Measurements from ENCODE around the gene RPL10.

Gene RPL10

DNA sequence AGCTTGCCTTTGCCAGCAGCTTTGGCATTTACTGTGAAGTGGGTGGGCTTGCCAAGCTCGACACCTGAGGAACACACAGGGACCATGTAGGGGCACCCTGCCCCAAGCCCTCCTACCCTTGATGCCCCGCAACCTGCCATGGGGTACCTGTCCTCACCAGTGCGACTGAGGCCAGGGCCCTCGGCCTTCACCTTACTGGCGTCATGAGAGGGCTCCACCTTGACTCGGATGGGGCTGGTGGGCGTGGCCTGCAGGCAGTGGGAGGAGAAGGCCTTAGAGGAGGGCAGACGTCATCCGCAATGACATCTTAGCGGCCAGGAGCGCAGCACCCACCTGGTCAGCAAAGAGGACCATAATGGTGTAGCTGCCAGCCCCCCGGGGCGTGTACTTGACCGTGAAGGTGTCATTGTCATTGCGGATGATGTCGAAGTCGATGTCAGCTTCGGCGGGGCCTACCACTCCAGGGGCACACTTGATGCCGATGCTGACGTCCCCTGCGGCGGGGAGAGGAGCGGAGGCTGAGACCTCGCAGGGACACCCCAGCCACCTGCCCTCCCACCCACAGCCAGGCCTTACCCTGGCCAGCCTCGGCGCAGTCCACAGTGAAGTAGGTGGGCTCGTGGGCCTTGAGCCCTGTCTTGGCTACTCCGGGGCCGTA lies 36.0 kb upstream of the RPL10 start:
- DNase-seq (ENCODE audit: low read depth): no peak
- TF ChIP-seq, protein P1, sequence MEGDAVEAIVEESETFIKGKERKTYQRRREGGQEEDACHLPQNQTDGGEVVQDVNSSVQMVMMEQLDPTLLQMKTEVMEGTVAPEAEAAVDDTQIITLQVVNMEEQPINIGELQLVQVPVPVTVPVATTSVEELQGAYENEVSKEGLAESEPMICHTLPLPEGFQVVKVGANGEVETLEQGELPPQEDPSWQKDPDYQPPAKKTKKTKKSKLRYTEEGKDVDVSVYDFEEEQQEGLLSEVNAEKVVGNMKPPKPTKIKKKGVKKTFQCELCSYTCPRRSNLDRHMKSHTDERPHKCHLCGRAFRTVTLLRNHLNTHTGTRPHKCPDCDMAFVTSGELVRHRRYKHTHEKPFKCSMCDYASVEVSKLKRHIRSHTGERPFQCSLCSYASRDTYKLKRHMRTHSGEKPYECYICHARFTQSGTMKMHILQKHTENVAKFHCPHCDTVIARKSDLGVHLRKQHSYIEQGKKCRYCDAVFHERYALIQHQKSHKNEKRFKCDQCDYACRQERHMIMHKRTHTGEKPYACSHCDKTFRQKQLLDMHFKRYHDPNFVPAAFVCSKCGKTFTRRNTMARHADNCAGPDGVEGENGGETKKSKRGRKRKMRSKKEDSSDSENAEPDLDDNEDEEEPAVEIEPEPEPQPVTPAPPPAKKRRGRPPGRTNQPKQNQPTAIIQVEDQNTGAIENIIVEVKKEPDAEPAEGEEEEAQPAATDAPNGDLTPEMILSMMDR (conservative IDR thresholded peaks at IDR 0.05; ENCODE audit: low read length): no peak

DNA sequence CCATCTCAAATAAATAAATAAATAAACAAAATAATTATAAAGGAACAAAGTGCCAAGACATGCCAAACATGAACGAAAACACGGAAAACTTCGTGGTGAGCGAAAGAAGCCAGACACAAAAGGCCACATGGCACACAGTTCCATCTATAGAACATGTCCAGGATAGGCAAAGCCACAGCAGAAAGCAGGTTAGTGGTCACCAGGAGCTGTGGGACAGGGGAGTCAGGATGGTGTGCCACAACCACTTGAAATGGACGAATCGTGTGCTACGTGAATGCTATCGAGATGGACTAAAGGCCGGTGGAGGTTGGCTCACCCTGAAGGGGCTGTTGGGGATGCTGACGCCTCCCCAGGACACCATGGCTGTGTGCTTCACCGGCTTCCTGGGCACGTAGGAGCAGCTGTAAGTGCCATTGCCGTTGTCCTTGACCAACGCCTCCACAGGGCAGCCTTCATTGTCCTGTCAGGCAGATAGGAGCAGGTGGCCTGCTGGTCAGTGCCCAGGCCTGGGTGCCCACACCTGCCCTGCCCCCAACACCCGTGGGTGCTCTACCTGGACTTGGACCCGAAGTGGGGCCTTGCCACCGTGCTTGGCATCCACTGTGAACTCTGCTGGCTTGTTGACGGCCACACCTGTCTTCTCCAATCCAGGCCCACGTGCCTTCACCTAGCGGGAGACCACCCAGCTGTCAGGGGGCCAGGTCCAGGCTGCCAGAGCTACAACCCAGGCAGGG lies 34.3 kb upstream of the RPL10 start:
- no peak overlapping the region for H3K4me3 ChIP-seq (ENCODE audit: low read length)
- DNase-seq (ENCODE audit: low read depth): no peak
- TF ChIP-seq, protein P1 (conservative IDR thresholded peaks at IDR 0.05; ENCODE audit: low read length): no peak

More for the DNA sequence above, 36.0 kb upstream of the RPL10 start:
- H3K4me3 ChIP-seq (ENCODE audit: low read length): no peak overlapping the region

DNA sequence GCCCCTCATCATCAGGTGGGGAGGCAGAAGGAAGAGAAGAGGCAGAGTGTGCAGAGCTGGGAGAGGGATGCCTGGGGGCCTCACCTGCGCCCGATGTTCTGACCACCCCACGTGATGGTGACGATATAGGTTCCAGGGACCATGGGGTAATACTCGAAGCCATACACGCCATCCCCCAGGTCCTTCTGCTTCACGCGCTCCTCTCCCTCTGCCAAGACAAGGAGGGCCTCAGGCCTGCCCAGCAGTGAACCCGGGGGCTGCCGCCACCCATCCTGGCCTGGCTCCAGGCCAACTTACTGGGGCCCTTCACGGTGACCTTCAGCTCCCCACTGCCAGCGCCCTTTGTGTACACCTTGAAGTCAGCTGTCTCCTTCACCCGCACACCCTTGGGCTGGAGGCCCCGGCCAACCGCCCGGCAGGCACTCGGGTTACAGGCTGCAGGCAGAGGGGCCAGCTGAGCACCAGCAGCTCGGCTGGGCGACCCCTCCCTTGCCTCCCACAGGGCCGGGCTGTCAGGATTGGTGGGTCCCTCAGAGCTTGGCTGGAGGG lies 33.1 kb upstream of the RPL10 start:
- TF ChIP-seq, protein P1 (conservative IDR thresholded peaks at IDR 0.05; ENCODE audit: low read length): no peak
- no peak for DNase-seq (ENCODE audit: low read depth)
- no peak overlapping the region for H3K4me3 ChIP-seq (ENCODE audit: low read length)

DNA sequence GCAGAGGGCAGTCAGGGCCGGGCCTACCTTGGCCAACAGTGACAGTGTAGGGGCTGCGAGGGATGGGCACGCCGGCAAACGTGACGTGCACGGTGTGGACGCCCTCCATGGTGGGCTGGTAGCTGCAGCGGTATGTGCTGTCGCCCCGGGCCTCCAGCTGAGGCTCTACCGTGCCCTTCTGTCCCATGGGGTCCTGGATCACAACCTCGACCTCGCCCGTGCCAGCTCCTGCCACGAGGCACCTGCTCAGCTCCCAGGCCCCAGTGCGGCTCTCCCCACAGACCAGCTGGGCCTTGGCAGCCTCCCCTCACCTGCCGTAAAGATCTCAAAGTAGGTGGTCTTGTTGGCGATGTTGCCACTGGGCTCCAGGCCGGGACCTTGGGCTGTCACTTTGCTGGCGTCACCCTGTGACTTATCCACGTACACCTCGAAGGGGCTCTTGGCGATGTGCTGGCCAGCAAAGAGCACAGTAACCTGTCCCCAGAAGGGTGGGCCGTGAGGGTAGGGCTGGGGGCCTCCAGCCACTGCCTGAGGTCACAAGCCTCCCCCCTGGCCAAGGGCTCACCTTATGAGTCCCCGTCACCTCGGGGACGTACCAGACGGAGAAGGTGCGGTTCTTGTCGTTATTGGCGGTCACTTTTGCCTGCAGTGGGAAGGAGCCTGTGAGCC lies 32.0 kb upstream of the RPL10 start:
- TF ChIP-seq, protein P1 (conservative IDR thresholded peaks at IDR 0.05; ENCODE audit: low read length): no peak
- DNase-seq (ENCODE audit: low read depth): no peak
- no peak overlapping the region; the same call in 1 of the 2 replicates for H3K4me3 ChIP-seq (ENCODE audit: low read length)

DNA sequence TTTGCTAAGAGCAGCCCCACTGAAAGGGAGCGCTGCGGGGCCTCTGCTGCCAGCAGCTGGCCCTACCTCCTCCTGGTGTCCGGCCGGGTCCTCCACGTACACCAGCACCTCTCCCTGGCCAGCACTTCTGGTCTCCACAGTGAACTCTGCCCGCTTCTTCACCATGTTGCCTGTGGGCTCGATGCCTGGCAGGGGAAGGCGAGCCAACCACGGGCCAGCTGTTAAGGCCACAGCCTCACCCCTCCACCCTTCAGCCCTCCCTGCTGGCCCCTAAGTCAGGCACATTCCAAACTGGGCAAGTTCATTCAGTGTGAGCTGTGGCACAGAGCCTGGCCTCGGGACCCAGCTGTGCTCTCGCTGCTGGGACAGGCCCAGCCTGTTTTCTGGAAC lies 31.5 kb upstream of the RPL10 start:
- H3K4me3 ChIP-seq (ENCODE audit: low read length): peak overlapping the region; percentile 12
- DNase-seq (ENCODE audit: low read depth): peak; percentile 34
- TF ChIP-seq, protein P1 (conservative IDR thresholded peaks at IDR 0.05; ENCODE audit: low read length): no peak

DNA sequence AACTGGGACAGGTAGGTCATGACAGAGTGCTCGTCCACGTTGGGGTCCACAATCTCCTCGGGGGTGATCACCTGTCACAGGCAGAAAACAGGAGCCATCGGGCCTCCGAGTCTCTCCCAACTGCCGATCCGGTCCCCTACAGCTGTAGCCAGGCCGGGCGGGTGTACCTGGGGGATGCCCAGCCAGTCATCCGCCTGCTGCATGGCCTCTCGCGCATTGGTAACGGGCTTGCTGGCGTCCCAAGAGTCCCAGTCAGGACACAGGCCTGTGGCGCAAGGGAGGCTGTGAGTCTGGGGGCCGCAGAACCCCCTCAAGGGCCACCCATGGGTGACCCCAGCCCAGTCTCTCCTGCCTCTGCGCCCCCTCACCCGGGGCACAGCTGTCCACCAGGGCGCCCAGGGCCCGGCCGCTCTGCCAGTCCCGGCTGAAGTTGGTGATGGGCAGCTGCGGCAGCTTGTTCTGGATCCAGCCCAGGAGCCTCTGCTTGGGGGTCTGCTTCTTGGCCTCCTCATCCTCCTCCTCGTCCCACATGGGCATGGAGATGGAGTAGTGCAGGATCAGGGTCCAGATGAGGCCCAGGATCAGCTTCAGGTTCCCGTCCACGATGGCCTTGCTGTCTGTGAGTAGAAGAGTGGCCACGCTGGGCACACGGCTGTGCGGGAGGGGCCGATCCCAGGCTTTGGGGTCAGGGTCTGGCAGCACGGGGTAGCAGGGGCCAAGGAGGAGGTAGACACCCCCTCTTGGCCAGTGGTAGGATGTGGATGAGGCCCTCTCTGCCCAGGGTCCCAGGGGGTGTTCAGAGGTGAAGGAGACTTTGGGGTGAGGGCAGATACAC lies 30.5 kb upstream of the RPL10 start:
- TF ChIP-seq, protein P1 (conservative IDR thresholded peaks at IDR 0.05; ENCODE audit: low read length): no peak
- peak overlapping the region; percentile 86 for H3K4me3 ChIP-seq (ENCODE audit: low read length)
- DNase-seq (ENCODE audit: low read depth): no peak

Data from AG10803 (cell line).